Sigmoid colon (tissue), 4 donors: Measurements from ENCODE around the gene PICK1.

ENCODE experiments used
- CTCF ChIP-seq, 4 experiments: fragments of 450-650 bp in 3 of 4; fragments of 200-600 bp in 1 of 4; IDR thresholded peaks; one replicate each; pipeline ENCODE4 v1.5.1; 2016 to 2019; ENCODE audit warnings: antibody characterized with exemption in 4 of 4, mild to moderate bottlenecking in 3 of 4, moderate library complexity in 2 of 4
- POLR2AphosphoS5 ChIP-seq, 4 donors: sonication (generic); formaldehyde crosslinking; IDR thresholded peaks; one replicate each; pipeline ENCODE4 v1.6.1; 2017; ENCODE audit warnings: antibody characterized with exemption in 4 of 4

GRCh38 chr22:38072322-38073149 lies 15.3 kb downstream of the PICK1 start:
- TF ChIP-seq CTCF (IDR thresholded peaks at IDR 0.05) (no peak), POLR2AphosphoS5 (IDR thresholded peaks at IDR 0.05) (no peak)
